Measurements from ENCODE around the gene PDLIM4.

Gene PDLIM4

DNA sequence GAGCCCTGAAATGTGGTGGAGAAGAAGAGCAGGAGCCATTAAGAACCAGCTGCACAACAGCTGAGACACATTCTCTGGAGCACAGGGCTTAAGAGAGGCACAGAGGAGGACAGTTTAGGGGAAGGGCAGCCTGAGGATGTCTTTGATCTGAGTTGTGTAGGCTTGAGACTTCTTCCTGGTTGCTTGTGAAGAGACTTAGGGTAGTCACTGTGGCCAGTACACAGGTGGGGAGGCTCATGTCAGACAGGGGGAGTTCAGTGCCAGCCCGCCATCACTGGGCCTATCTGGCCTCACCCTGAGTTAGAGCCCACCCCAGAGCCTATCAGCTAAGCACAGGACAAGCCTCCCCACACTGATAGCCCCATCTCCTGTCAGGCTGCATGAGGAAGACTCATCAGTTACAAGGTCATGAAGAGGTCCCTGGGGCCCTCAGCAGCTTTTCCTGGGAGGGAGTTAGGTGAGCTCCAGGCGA lies 56.5 kb downstream of the PDLIM4 start:
- DNase-seq: no peak

DNA sequence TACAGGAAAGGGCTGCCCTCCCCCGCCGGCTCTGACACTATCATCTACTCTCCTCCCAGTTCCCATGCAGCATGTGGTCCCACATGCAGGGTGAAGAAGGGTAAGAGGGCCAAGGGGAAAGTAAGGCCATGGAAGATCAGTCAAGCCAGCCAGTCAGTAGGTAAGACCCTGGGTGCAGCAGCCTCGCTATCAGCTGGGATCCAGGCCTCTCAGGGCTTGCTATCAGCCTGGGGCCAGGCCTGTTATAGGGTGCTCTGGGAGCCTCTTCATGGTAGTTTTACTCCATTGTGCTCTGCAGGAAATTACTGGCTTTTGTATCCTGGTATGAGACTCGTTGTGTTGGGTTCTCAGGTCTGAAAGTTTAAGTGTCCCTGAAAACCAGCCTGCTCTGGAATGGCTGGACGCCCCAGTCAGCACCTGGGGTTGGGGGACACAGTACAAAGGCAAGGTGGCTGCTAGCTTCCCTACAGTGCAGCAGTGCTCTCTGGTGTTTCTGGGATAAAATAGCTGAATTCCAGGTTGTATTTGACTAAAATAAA lies 58.1 kb downstream of the PDLIM4 start:
- DNase-seq: no peak

DNA sequence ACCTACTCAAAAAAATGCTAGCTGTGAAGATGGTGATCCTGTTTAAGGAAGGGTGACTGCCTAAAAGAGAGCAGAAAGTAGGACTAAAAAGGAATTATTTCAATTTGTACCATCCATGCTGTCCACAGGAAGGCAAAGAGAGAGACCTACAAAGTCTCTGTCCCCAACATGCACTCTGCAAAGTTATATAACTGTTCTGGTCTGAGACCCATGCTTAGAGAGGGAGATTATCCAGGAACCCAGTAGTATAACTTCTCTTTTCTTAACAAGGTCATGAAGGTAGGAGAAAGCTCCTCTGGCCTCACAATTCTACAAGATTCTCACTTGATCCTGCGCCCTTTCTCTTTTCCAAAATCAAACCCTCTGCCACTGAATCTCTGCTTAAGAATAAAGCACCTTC lies 62.5 kb downstream of the PDLIM4 start:
- no peak for DNase-seq

DNA sequence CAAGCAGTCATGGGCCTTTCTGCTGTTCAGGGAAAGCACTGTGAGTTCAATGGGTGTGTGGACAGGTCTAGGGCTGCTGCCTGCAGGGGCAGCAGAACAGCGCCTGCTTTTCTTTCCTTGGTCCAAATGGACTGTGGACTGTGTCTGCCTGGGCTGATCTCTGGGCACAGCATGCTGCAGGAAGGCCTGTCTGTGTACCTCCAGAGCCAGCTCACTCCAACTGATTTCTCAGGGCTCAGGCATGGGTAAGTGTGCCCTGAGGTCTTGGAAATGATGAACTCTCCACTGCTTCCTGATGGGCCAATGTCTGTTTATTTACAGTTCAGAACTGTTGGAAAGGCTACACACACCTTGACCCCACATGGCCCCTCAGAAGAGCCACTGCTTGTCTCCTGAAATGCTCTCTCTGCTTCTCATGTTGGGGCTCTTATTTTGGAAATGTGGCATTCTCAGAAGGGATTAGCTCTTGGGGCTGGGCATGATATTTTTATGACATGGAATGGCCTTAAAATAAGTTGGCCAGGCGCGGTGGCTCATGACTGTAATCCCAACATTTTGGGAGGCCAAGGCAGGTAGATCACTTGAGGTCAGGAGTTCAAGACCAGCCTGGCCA lies 63.7 kb downstream of the PDLIM4 start:
- DNase-seq: no peak

DNA sequence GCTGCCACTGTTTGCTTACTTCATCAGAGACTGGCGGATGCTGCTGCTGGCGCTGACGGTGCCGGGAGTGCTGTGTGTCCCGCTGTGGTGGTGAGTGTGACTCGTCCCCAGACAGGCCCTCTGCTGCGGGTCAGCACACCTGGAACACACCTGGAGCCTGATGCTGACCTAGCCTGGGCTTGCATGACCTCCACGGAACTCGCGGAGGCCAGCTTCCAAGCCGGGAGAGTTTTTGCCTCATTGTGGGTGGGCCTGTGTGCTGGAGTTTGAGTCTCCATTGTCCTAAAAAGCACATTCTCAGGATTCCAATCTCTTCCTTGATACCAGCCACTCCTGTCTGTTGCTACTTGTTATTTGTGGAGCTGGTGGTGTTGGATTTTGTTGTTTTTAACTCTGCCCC lies 64.8 kb downstream of the PDLIM4 start:
- DNase-seq: no peak

All from NCI-H1105 treated with DMSO at 0.1 percent for 48 hours (cell line).